ENCODE data around the gene PSEN1.

Gene PSEN1

GRCh38 chr14:73220061-73220460, 83.8 kb downstream of the PSEN1 start:
- DNase-seq (ENCODE audit: low read depth): no peak

GRCh38 chr14:73220634-73221033, 84.3 kb downstream of the PSEN1 start:
- no peak for DNase-seq (ENCODE audit: low read depth)

GRCh38 chr14:73221945-73222344, 85.6 kb downstream of the PSEN1 start:
- no peak for DNase-seq (ENCODE audit: low read depth)

GRCh38 chr14:73223049-73223448, 86.7 kb downstream of the PSEN1 start:
- peak; percentile 43 for DNase-seq (ENCODE audit: low read depth)

- peak; percentile 27 for DNase-seq (ENCODE audit: low read depth)
Measured at GRCh38 chr14:73225496-73225895, 89.2 kb downstream of the PSEN1 start.

GRCh38 chr14:73227812-73228781, 91.8 kb downstream of the PSEN1 start:
- DNase-seq (ENCODE audit: low read depth): peak; percentile 95

- DNase-seq (ENCODE audit: low read depth): no peak
Measured at GRCh38 chr14:73230051-73230450, 93.7 kb downstream of the PSEN1 start.

- no peak for DNase-seq (ENCODE audit: low read depth)
Measured at GRCh38 chr14:73231981-73232851, 95.9 kb downstream of the PSEN1 start.

- peak; percentile 20 for DNase-seq (ENCODE audit: low read depth)
Measured at GRCh38 chr14:73232984-73233383, 96.7 kb downstream of the PSEN1 start.

GRCh38 chr14:73233564-73233963, 97.3 kb downstream of the PSEN1 start:
- DNase-seq (ENCODE audit: low read depth): no peak

- DNase-seq (ENCODE audit: low read depth): no peak
Measured at GRCh38 chr14:73234029-73234428, 97.7 kb downstream of the PSEN1 start.

GRCh38 chr14:73234586-73235394, 98.5 kb downstream of the PSEN1 start:
- DNase-seq (ENCODE audit: low read depth): no peak

GRCh38 chr14:73235531-73236155, 99.3 kb downstream of the PSEN1 start:
- DNase-seq (ENCODE audit: low read depth): peak; percentile 62

- no peak for DNase-seq (ENCODE audit: low read depth)
Measured at GRCh38 chr14:73236157-73236556, 99.8 kb downstream of the PSEN1 start.

GRCh38 chr14:73236752-73237218, 100.5 kb downstream of the PSEN1 start:
- DNase-seq (ENCODE audit: low read depth): no peak

- peak; percentile 51 for DNase-seq (ENCODE audit: low read depth)
Measured at GRCh38 chr14:73237219-73237785, 101.0 kb downstream of the PSEN1 start, which contains the start of gene PAPLN. Gene PAPLN (plus strand): TSS chr14:73237506. CDS start chr14:73239779, 2,273 bp downstream.

GRCh38 chr14:73237786-73238423, 101.6 kb downstream of the PSEN1 start:
- no peak for DNase-seq (ENCODE audit: low read depth)

- peak; percentile 82 for DNase-seq (ENCODE audit: low read depth)
Measured at GRCh38 chr14:73238424-73238852, 102.1 kb downstream of the PSEN1 start.

- DNase-seq (ENCODE audit: low read depth): no peak
Measured at GRCh38 chr14:73238941-73239340, 102.6 kb downstream of the PSEN1 start.
